Liver (tissue), 9 donors: Measurements from ENCODE around the gene SPTLC3. TPM values are rescaled to one million over a fixed set of nuclear protein-coding genes. Genes with fewer than 3 reads are reported as not detected.

Experiments
- DNase-seq: peaks from one replicate; pipeline ENCODE4 v3.0.0-alpha.2; 2017; ENCODE audit warnings: low spot score
- H3K27ac ChIP-seq, 2 donors: one replicate each; pipeline ENCODE4 v1.7.0; 2013; ENCODE audit warnings: inconsistent platforms in 2 of 2, low read length in 2 of 2, control low read depth in 1 of 2, low read depth in 1 of 2, mild to moderate bottlenecking in 1 of 2
- H3K27me3 ChIP-seq, 4 donors: one replicate each; pipeline versions ENCODE4 v1.6.1 to v1.7.0; 2013; ENCODE audit warnings: low read length in 3 of 4, inconsistent platforms in 1 of 4, mild to moderate bottlenecking in 1 of 4, moderate library complexity in 1 of 4; ENCODE audit not compliant: control insufficient read depth in 4 of 4, insufficient read depth in 4 of 4
- H3K36me3 ChIP-seq, 4 donors: one replicate each; pipeline versions ENCODE4 v1.6.1 to v1.7.0; 2013; ENCODE audit warnings: low read length in 3 of 4, mild to moderate bottlenecking in 3 of 4, low read depth in 1 of 4, moderate library complexity in 1 of 4; ENCODE audit not compliant: control insufficient read depth in 4 of 4, insufficient read depth in 3 of 4
- H3K4me1 ChIP-seq, 4 donors: one replicate each; pipeline versions ENCODE4 v1.6.1 to v1.7.0; 2013; ENCODE audit warnings: low read length in 3 of 4, mild to moderate bottlenecking in 3 of 4, moderate library complexity in 1 of 4; ENCODE audit not compliant: control insufficient read depth in 4 of 4, insufficient read depth in 4 of 4
- H3K4me3 ChIP-seq, 3 donors: one replicate each; pipeline versions ENCODE4 v1.6.1 to v1.7.0; 2013; ENCODE audit warnings: low read length in 3 of 3, control low read depth in 1 of 3, low read depth in 1 of 3, mild to moderate bottlenecking in 1 of 3
- H3K9ac ChIP-seq, 2 donors: one replicate each; pipeline ENCODE4 v1.7.0; 2013; ENCODE audit warnings: low read length in 2 of 2, mild to moderate bottlenecking in 2 of 2, moderate library complexity in 2 of 2, control low read depth in 1 of 2, low read depth in 1 of 2
- H3K9me3 ChIP-seq, 4 donors: one replicate each; pipeline versions ENCODE4 v1.6.1 to v1.7.0; 2013; ENCODE audit warnings: low read length in 3 of 4; ENCODE audit not compliant: control insufficient read depth in 4 of 4
- ATF3 ChIP-seq: IDR thresholded peaks from 2 replicates; pipeline ENCODE4 v1.6.1; 2016; ENCODE audit warnings: antibody characterized with exemption
- EGR1 ChIP-seq, 2 donors: IDR thresholded peaks; 2 replicates each; pipeline ENCODE4 v1.6.1; 2016 to 2018; ENCODE audit warnings: antibody characterized with exemption in 2 of 2, low read depth in 2 of 2
- FOXA1 ChIP-seq: IDR thresholded peaks from 2 replicates; pipeline ENCODE4 v1.6.1; 2016; ENCODE audit warnings: antibody characterized with exemption
- FOXA2 ChIP-seq: IDR thresholded peaks from 2 replicates; pipeline ENCODE4 v1.6.1; 2016; ENCODE audit warnings: antibody characterized with exemption
- GABPA ChIP-seq, 2 donors: IDR thresholded peaks in 1 of 2; conservative IDR thresholded peaks in 1 of 2; 2 replicates each; pipeline ENCODE4 v1.6.1; 2016; ENCODE audit warnings: antibody characterized with exemption in 2 of 2, mild to moderate bottlenecking in 1 of 2, moderate library complexity in 1 of 2
- HNF4A ChIP-seq, 2 donors: conservative IDR thresholded peaks; 2 replicates each; pipeline ENCODE4 v1.6.1; 2016; ENCODE audit warnings: antibody characterized with exemption in 2 of 2, mild to moderate bottlenecking in 2 of 2
- HNF4G ChIP-seq: IDR thresholded peaks from 2 replicates; pipeline ENCODE4 v1.6.1; 2016; ENCODE audit warnings: antibody characterized with exemption
- JUND ChIP-seq, 2 donors: IDR thresholded peaks; 2 replicates each; pipeline ENCODE4 v1.6.1; 2016; ENCODE audit warnings: antibody characterized with exemption in 2 of 2
- RAD21 ChIP-seq, 2 donors: IDR thresholded peaks; 2 replicates each; pipeline ENCODE4 v1.6.1; 2016; ENCODE audit warnings: antibody characterized with exemption in 2 of 2, mild to moderate bottlenecking in 2 of 2
- REST ChIP-seq: IDR thresholded peaks from 2 replicates; pipeline ENCODE4 v1.6.1; 2016; ENCODE audit warnings: antibody characterized with exemption, mild to moderate bottlenecking
- RXRA ChIP-seq, 2 donors: IDR thresholded peaks; 2 replicates each; pipeline ENCODE4 v1.6.1; 2017 to 2018; ENCODE audit warnings: antibody characterized with exemption in 2 of 2, mild to moderate bottlenecking in 1 of 2
- SP1 ChIP-seq: IDR thresholded peaks from 2 replicates; pipeline ENCODE4 v1.6.1; 2018; ENCODE audit warnings: antibody characterized with exemption, mild to moderate bottlenecking
- TAF1 ChIP-seq: conservative IDR thresholded peaks from 2 replicates; pipeline ENCODE4 v1.6.1; 2016; ENCODE audit warnings: antibody characterized with exemption, mild to moderate bottlenecking
- YY1 ChIP-seq: IDR thresholded peaks from 2 replicates; pipeline ENCODE4 v1.6.1; 2016; ENCODE audit warnings: antibody characterized with exemption, mild to moderate bottlenecking
- WGBS: extraction: QIAGEN DNeasy Blood & Tissue Kit; methylation state at CpG from one replicate; pipeline ENCODE4 v1.1.7; 2013; 5-methylcytosine and 5-hydroxymethylcytosine counted together
- polyA plus RNA-seq, 2 donors: library from polyadenylated mRNA; stranded (reverse) in 1 of 2; unstranded in 1 of 2; fragments of 200-250 nt in 1 of 2; fragments of >200 nt in 1 of 2; fragmentation: Nextera tagmentation in 1 of 2; extraction: Ambion mirVana in 1 of 2; gene quantifications; one replicate each; pipeline versions ENCODE4 v1.2.1 to v1.2.3, GENCODE V29; 2013 to 2015
- total RNA-seq, 2 donors: library from RNA; depleted of rRNA; stranded (reverse); fragments of >200 nt; gene quantifications; one replicate each; pipeline ENCODE4 v1.2.3, GENCODE V29; 2014
- TF ChIP-seq, protein P1 (sequence below): fragments of 150-350 bp; IDR thresholded peaks from 2 replicates; pipeline ENCODE4 v1.5.1; 2017; ENCODE audit warnings: improper control_type of control experiment, low read depth, low read length; ENCODE audit not compliant: missing input control
- donor health status: healthy.
- donor health status: healthy.
- donor health status: healthy.
- donor health status: healthy.
- donor health status: healthy.

The SPTLC3 gene
- total and polyA plus RNA-seq, 4 donors = 4.2 to 40.9 (median 20.4) TPM

DNA sequence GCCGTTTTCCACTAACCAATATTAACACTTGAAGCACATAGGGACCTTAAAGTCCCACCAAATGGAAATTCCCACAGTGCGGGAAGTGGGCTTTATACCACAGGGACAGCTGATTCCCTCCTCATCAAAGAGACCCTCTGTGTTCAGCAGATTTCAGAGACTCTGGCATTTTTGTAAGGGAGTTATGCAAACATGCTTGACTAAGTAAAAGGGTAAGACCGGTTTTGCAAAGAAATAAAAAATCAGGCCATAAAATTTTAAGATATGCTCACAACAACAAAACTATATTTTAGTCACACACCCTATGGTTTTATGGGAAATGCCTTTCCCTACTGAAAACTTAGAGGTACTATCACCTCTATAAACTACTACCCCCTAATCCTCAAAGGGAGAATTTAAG is 45.4 kb upstream of the SPTLC3 start (continued):
- TF ChIP-seq, protein P1, sequence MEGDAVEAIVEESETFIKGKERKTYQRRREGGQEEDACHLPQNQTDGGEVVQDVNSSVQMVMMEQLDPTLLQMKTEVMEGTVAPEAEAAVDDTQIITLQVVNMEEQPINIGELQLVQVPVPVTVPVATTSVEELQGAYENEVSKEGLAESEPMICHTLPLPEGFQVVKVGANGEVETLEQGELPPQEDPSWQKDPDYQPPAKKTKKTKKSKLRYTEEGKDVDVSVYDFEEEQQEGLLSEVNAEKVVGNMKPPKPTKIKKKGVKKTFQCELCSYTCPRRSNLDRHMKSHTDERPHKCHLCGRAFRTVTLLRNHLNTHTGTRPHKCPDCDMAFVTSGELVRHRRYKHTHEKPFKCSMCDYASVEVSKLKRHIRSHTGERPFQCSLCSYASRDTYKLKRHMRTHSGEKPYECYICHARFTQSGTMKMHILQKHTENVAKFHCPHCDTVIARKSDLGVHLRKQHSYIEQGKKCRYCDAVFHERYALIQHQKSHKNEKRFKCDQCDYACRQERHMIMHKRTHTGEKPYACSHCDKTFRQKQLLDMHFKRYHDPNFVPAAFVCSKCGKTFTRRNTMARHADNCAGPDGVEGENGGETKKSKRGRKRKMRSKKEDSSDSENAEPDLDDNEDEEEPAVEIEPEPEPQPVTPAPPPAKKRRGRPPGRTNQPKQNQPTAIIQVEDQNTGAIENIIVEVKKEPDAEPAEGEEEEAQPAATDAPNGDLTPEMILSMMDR = no peak
- TF ChIP-seq TAF1 (no peak), HNF4G (no peak), GABPA (IDR thresholded peaks at IDR 0.05 in 1 of 2, conservative IDR thresholded peaks at IDR 0.05 in 1 of 2) (no peak), HNF4A (conservative IDR thresholded peaks at IDR 0.05) (no peak), YY1 (no peak), EGR1 (IDR thresholded peaks at IDR 0.05; ENCODE audit: low read depth in 2 of 2) (no peak)

- no peak for DNase-seq
- no peak for TF ChIP-seq FOXA2
- TF ChIP-seq YY1 = no peak
- TF ChIP-seq EGR1 (IDR thresholded peaks at IDR 0.05; ENCODE audit: low read depth in 2 of 2) = no peak
- TF ChIP-seq JUND (IDR thresholded peaks at IDR 0.05) = no peak
- no peak for TF ChIP-seq SP1
- TF ChIP-seq GABPA (IDR thresholded peaks at IDR 0.05 in 1 of 2, conservative IDR thresholded peaks at IDR 0.05 in 1 of 2) = no peak
- TF ChIP-seq HNF4G = no peak
- no peak for TF ChIP-seq RXRA (IDR thresholded peaks at IDR 0.05)
- H3K27me3 ChIP-seq = no peaks in the 10 kb centered on the region
- no peak overlapping the region for H3K4me3 ChIP-seq
- no peak overlapping the region for H3K9ac ChIP-seq
- peaks cover 0 to under 1% (median 0%) of the 10 kb centered on the region in 4 donors for H3K4me1 ChIP-seq
- H3K36me3 ChIP-seq = no peaks in the 10 kb centered on the region
- no peaks in the 10 kb centered on the region for H3K9me3 ChIP-seq
- no peak overlapping the region for H3K27ac ChIP-seq
Measured at GRCh38 chr20:12965212-12965869, 43.4 kb upstream of the SPTLC3 start.

DNA sequence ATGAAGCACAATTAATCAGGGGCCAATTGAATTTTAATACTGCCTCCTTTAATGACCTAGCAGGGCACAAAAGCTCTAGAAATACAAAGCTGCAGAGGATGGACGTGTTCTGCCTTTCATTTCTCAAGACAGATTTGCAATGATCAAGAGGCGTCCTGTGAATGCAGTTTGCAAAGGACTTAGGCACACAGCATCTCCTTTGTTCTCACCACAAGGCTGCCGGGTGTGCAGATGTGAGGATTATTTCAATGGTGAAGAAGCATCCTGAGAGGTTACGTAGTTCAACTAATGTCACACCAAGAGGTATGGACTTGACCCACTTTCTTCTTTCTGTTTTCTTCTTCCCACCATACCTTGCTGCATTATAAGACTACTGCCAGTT is 42.9 kb upstream of the SPTLC3 start:
- Histone ChIP-seq H3K9ac (no peak overlapping the region), H3K27ac (no peak overlapping the region), H3K9me3 (no peaks in the 10 kb centered on the region), H3K36me3 (no peaks in the 10 kb centered on the region), H3K4me3 (no peak overlapping the region), H3K27me3 (no peaks in the 10 kb centered on the region), H3K4me1 (peaks cover 0 to 2% (median 0%) of the 10 kb centered on the region in 4 donors)
- no peak for DNase-seq
- TF ChIP-seq HNF4G (no peak), FOXA1 (no peak), EGR1 (IDR thresholded peaks at IDR 0.05; ENCODE audit: low read depth in 2 of 2) (no peak), YY1 (no peak), JUND (IDR thresholded peaks at IDR 0.05) (no peak), ATF3 (no peak)
- 87% methylated on average over 4 of the region's 4 CpGs for whole genome bisulfite sequencing

DNA sequence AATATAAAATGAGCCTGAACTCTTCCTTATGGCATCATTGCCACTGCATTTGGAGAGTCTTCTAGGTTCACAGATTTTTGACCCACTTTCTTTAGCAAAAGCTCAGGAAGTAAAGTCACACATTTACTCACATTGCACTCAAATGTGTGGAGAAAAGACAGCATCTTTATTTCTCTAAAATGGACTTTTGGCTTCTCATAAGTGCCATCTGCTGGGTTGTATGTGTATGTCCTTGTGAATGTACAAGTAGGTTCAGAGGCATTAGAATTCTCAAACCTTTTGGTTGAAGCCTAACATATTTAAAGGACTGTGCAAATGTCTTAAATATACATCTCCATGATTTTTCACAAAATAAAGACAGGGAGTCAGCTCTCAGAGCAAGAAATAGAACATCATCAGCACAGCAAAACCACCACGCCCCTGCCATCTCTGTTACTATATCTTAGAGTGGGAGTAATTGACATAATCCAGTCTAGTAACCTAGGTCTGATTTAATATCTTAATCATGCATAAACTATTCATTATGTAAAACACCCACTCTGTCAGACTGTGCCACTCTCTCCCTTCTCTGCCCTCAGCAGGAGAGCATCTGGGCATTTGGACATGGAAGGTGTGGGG is 42.2 kb upstream of the SPTLC3 start:
- peaks cover 0 to 2% (median 0%) of the 10 kb centered on the region in 4 donors for H3K4me1 ChIP-seq
- H3K27me3 ChIP-seq = no peaks in the 10 kb centered on the region
- DNase-seq = no peak
- no peaks in the 10 kb centered on the region for H3K36me3 ChIP-seq
- 15% methylated on average over 1 of the region's 1 CpG for WGBS
- no peak overlapping the region for H3K9ac ChIP-seq
- H3K4me3 ChIP-seq = no peak overlapping the region
- H3K27ac ChIP-seq = no peak overlapping the region
- TF ChIP-seq HNF4G (no peak), GABPA (IDR thresholded peaks at IDR 0.05 in 1 of 2, conservative IDR thresholded peaks at IDR 0.05 in 1 of 2) (no peak), HNF4A (conservative IDR thresholded peaks at IDR 0.05) (peak in 1 of 2 donors; percentile 9), JUND (IDR thresholded peaks at IDR 0.05) (no peak), EGR1 (IDR thresholded peaks at IDR 0.05; ENCODE audit: low read depth in 2 of 2) (no peak), RAD21 (IDR thresholded peaks at IDR 0.05) (peak; percentile 64 to 74), REST (no peak), RXRA (IDR thresholded peaks at IDR 0.05) (no peak)
- TF ChIP-seq, protein P1 = peak; percentile 31
- H3K9me3 ChIP-seq = no peaks in the 10 kb centered on the region
